Measurements from ENCODE around the gene NAA25.

Gene NAA25

GRCh38 chr12:112108202-112109079 is at the start of gene NAA25:
TSS of gene NAA25 (minus strand) at chr12:112108783. CDS start at chr12:112108773, 10 bp downstream.
- DNase-seq (ENCODE audit: low read depth): no peak

- DNase-seq (ENCODE audit: low read depth): no peak
Observed at GRCh38 chr12:112153893-112154219, 45.3 kb upstream of the NAA25 start.

DNA sequence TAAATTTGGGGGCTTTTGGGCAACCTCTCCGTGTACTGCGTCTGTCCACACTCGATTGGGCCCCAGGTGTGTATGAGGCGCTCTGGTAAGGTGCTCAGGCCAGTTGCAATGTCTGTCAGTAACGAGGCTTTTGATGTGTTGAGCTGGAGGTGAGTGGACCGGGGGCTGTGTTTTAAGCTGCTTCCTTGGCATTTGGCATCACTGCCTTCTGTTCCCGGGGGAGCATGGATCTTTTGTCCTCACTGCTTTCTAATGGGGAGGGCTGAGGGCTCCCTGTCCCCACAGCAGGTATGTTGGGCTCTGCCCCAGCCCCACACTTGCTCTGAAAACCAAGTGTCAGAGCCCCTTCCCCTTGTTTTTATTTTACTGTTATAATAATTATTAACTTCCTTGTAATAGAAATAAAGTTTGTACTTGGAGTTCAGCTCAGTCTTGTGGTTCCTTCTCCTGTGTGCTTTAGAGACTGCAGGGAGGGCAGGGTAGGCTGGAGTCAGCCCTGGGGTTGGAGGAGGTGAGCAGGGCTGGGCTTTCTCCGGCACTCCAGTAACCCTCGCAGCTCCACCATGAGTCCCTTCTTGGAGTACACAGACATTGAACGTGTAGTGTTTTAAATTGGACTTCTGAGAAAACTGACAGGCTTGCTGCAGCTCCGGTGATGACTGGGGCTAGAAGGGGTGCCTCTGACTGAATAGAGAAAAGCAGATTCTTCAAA is 44.8 kb upstream of the NAA25 start:
- no peak for DNase-seq (ENCODE audit: low read depth)

DNA sequence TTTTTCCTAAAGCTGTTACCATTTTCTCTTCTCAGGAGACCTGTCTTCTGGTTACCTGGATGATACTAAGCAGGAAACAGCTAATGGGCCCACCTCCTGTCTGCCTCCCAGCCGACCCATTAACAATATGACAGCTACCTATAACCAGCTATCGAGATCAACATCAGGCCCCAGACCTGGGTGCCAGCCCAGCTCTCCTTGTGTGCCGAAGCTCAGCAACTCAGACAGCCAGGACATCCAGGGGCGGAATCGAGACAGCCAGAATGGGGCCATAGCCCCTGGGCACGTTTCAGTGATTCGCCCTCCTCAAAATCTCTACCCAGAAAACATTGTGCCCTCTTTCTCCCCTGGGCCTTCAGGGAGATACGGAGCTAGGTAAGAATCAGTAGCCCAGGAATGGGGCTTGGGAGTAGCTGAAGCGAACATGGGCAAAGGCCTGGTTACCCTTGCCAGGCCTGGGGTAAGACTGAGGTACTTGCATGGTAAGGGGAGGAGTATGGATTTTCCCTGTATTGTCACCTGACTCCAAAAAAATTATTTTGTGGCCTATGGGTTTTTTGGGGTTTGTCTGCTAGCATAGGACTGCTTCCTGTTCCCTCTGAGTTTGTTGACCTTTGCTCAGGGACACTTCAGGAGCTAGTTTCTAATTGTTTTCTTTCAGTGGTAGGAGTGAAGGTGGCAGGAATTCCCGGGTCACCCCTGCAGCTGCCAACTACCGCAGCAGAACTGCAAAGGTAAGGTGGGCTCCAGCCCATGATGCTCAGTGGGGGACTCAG is 43.4 kb upstream of the NAA25 start:
- no peak for DNase-seq (ENCODE audit: low read depth)

GRCh38 chr12:112149596-112149995 is 41.0 kb upstream of the NAA25 start:
- DNase-seq (ENCODE audit: low read depth): no peak

DNA sequence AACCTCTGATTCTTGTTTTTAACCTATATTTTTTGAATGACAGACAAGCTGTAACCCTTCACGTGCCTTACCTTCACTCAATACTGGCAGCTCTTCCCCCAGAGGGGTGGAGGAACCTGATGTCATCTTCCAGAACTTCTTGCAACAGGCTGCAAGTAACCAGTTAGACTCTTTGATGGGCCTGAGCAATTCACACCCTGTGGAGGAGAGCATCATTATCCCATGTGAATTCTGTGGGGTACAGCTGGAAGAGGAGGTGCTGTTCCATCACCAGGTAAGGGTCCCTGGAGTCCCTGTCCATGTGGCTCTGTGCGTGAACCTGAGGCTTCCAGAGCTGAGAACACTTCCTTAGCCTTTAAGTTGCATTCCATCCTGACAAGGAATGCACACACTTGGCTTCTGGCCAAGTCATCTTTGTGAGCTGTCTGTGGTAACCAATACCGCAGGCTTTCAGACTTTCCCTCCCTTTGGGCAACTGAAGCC is 39.5 kb upstream of the NAA25 start:
- DNase-seq (ENCODE audit: low read depth): peak; percentile 63

DNA sequence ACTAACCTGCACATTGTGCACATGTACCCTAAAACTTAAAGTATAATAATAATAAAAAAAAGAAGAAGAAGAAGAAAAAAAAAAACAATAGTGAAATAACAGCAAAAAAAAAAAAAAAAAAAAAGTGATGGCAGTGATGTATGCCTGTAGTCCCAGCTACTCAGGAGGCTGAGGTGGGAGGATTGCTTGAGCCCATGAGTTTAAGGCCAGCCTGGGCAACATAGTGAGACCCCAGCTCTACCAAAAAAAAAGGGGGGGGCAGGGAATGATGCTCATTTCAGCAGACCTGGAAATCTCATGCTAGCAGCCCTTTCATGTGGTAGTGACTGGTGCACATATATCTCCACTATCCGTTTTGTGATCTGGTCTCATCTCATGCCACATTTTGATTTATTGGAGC is 37.5 kb upstream of the NAA25 start:
- DNase-seq (ENCODE audit: low read depth): no peak

- DNase-seq (ENCODE audit: low read depth): no peak
Observed at GRCh38 chr12:112140728-112141127, 32.1 kb upstream of the NAA25 start.

DNA sequence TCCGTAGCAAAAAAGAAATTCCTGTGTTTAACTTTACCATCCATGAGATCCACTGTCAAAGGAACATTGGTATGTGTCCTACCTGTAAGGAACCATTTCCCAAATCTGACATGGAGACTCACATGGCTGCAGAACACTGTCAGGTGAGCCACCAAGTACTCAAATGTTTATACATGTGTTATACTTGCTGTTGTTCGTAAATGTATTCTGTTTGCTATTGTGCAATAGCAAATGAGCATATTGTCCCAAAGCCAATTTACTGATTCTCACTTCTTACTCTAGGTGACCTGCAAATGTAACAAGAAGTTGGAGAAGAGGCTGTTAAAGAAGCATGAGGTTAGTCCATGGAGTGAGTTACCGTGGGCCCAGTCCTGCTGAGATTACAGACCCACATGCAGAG is 26.1 kb upstream of the NAA25 start:
- DNase-seq (ENCODE audit: low read depth): no peak

DNA sequence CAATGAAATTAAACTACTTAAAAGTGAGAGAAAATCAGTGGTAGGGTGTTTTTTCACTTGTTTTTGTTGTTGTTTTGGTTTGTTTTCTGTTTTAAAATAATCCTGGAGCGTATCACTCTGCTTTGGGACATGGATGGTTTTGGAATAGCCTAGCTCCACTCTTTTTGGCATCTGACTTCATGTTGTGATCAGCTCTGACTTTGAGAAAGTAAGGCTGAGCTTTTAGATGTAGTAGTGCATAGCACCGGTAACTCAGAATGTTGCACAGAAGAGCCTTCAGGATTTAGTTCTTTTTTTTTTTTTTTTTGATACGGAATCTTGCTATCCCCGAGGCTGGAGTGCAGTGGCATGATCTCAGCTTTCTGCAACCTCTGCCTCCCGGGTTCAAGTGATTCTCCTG is 24.8 kb upstream of the NAA25 start:
- no peak for DNase-seq (ENCODE audit: low read depth)

DNA sequence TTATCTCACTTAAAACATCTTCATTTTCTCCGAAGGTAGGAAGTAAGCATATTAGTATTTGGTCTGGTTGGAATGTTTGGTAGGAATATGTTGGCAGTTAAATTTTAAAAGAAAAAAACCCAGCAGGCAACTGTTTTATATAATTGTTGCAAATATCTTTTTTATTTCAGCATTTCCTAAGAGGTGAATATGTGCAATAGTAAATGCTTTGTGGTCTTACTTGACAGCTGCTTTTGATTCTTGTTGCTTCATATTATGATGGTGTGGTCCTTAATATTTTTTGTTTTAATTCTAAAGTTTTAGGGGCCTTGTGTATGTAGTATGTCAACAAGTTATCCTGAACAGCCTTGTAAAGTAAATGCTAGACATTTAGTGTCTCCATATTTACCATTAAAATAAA is 23.1 kb upstream of the NAA25 start:
- DNase-seq (ENCODE audit: low read depth): no peak

DNA sequence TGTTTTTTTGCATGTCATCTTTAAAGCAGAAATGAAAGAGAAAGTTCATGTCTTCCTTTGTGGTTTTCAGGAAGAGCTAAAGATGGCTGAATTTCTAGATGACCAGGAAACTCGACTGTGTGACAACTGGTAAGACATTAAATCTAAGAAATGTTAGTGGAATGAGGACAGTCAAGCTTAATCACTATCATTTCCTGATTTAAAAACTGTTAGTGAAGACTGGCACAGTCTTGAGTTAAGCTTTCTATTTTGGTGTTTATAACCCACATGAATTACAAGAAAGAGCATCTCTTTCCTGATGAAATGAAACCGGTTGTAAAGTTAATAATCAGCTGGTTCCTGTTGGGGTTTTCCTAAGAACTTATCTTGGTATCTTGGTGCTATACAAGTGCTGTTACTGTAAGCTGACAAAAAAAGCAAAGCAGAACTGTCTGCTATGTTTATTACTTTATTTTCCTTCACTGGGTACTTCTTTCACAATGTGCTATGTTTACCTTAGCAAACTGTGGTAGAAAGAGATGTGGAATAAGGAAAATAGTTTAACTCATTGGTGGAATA is 21.9 kb upstream of the NAA25 start:
- no peak for DNase-seq (ENCODE audit: low read depth)

GRCh38 chr12:112126911-112127310 is 18.3 kb upstream of the NAA25 start:
- no peak for DNase-seq (ENCODE audit: low read depth)

- DNase-seq (ENCODE audit: low read depth): no peak
Observed at GRCh38 chr12:112126000-112126438, 17.4 kb upstream of the NAA25 start.

DNA sequence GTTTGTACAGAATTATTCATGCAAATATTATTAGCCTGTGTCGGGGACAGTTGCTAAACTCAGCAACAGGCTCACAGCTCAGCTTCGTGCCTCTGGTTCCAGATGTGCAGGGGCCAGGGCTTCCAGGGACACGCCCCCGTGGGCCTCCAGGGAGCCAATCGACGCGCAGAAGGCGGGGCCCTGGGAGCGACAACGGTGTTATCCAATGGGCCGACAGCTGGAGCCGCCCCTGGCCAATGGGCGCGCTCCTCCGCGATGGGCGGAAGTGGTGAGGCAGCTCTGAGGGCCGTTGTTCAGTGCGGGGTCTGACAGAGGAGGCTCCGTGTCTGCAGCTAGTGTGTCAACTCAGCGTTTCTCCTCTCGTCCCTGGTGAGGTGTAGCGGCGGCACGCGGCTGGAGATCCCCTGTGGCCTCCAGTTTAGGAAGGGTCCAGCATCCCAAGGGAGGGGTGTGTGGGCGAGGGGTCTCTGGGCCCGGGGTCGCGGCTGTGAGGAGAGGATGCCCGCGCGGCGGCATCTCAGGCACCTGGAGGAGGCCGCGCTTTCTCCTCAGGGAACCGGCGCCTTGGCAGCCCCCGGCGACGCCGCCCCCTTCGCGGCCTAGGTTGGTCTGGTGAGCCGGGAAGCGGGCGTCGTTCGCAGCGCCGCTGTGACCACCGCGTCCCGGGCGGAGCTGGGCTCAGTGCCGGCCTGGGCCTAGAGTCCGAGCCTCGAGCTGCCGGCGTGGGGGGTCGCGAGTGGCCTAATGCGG is 16.8 kb upstream of the NAA25 start, which contains the start of gene TRAFD1:
TRAFD1 (plus strand) TSS at position 311 of the 750 bp plus-strand sequence. CDS start 4,963 bp downstream, outside the sequence.
- DNase-seq (ENCODE audit: low read depth): peak; percentile 80

- DNase-seq (ENCODE audit: low read depth): no peak
Observed at GRCh38 chr12:112124918-112125249, 16.3 kb upstream of the NAA25 start.

GRCh38 chr12:112122823-112123690 is 14.5 kb upstream of the NAA25 start:
- DNase-seq (ENCODE audit: low read depth): peak; percentile 27

GRCh38 chr12:112121780-112122565 is 13.4 kb upstream of the NAA25 start:
- no peak for DNase-seq (ENCODE audit: low read depth)

GRCh38 chr12:112117685-112118084 is 9.1 kb upstream of the NAA25 start:
- DNase-seq (ENCODE audit: low read depth): no peak

All from non-pigmented ciliary epithelial cell (primary cell).